Tibial nerve (tissue), 4 donors: ENCODE measurements around the gene MLXIP.

Experiments
- CTCF ChIP-seq, 5 experiments: fragments of 200-600 bp in 3 of 5; fragments of 450-650 bp in 2 of 5; sonication (generic) in 3 of 5; IDR thresholded peaks; one replicate each; pipeline ENCODE4 v1.5.1; 2016 to 2019; ENCODE audit warnings: antibody characterized with exemption in 5 of 5, mild to moderate bottlenecking in 3 of 5, moderate library complexity in 2 of 5
- EP300 ChIP-seq, 2 donors: sonication (generic); formaldehyde crosslinking; IDR thresholded peaks; one replicate each; pipeline ENCODE4 v1.6.1; 2017; ENCODE audit warnings: antibody characterized with exemption in 2 of 2, mild to moderate bottlenecking in 1 of 2
- POLR2A ChIP-seq, 2 donors: fragments of 450-650 bp; IDR thresholded peaks; one replicate each; pipeline ENCODE4 v1.6.1; 2017; ENCODE audit warnings: antibody characterized with exemption in 2 of 2, mild to moderate bottlenecking in 2 of 2, moderate library complexity in 2 of 2

GRCh38 chr12:122057769-122058168 is 20.8 kb upstream of the MLXIP start:
- TF ChIP-seq CTCF (IDR thresholded peaks at IDR 0.05) (no peak), POLR2A (IDR thresholded peaks at IDR 0.05) (no peak), EP300 (IDR thresholded peaks at IDR 0.05) (no peak)
